ENCODE measurements around the gene NUCB1.
A peak's percentile ranks its signal among the peaks of the same experiment; 100 is the strongest.

The NUCB1 gene

DNA sequence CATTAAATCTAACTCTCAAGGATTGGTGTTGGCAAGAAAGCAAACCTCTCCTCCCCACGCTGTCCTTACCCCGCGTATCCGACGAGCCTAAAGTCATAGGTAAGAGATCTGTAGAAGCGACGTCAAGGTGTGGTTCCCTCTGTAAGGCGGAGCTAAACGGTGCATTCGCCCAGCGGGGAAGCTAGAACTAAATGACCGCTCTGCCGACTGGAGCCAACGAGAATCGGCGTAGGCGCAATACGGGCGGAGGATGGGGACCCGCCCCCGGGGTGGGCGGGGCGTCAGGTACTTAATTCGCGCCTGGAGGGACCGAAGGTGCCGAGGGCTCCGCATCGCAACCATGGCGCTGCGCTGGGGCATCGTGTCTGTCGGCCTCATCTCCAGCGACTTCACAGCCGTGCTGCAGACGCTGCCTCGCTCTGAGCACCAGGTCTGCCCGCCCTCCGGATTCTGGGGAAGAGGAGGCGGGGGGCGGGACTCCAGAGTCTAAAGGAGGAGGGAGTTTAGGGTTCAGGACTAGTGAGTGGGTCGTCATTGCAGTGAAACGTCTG lies 33.3 kb downstream of the NUCB1 start, which contains the start of gene DHDH:
Gene DHDH (plus strand): TSS at position 318 of the 551 bp plus-strand sequence. CDS start 23 bp downstream, at position 341.
- Histone ChIP-seq H4K91ac (ENCODE audit: low read depth, low read length) (no peak within 1 kb of the TSS), H2AFZ (ENCODE audit: insufficient read depth, low read length, poor library complexity) (peak within 1 kb of the TSS; percentile 58), H2BK12ac (ENCODE audit: low read length) (no peak within 1 kb of the TSS), H3K4ac (ENCODE audit: low read depth, low read length) (no peak within 1 kb of the TSS), H3K4me2 (ENCODE audit: low read length) (peak within 1 kb of the TSS; percentile 75), H2BK5ac (ENCODE audit: low read depth, low read length, poor library complexity) (no peak within 1 kb of the TSS), H3K4me3 (ENCODE audit: low read depth, low read length) (peak within 1 kb of the TSS; percentile 57), H3K9me3 (ENCODE audit: insufficient read depth, low read depth, low read length) (no peaks in the 10 kb centered on the region), H3K18ac (ENCODE audit: low read length) (no peak within 1 kb of the TSS), H4K12ac (ENCODE audit: low read depth, low read length) (no peak within 1 kb of the TSS), H3K23ac (ENCODE audit: low read length) (no peak within 1 kb of the TSS), H3K4me1 (ENCODE audit: control insufficient read depth in 1 of 2, insufficient read depth in 2 of 2, low read length in 2 of 2) (peaks cover 0 to 2% of the 10 kb centered on the region in 2 experiments), H3K27me3 (ENCODE audit: insufficient read depth, low read length) (no peaks in the 10 kb centered on the region), H3K27ac (ENCODE audit: low read depth, low read length) (no peak within 1 kb of the TSS), H2AK5ac (ENCODE audit: low read length) (no peak within 1 kb of the TSS), H2BK120ac (ENCODE audit: insufficient read depth, low read length, poor library complexity) (no peak within 1 kb of the TSS), H4K8ac (ENCODE audit: low read depth, low read length) (no peak within 1 kb of the TSS), H3K36me3 (ENCODE audit: control insufficient read depth in 1 of 2, insufficient read depth in 2 of 2, low read length in 2 of 2) (no peaks in the 10 kb centered on the region), H3K79me1 (ENCODE audit: low read length) (no peaks in the 10 kb centered on the region), H3K14ac (ENCODE audit: low read length) (no peak within 1 kb of the TSS), H3K9ac (ENCODE audit: low read length) (peak within 1 kb of the TSS; percentile 24), H3K79me2 (ENCODE audit: control insufficient read depth, insufficient read depth, low read length, poor library complexity) (no peaks in the 10 kb centered on the region)
- peak; percentile 96 to 98 for DNase-seq
- no CpG with 5 or more reads among the region's 43 CpGs for WGBS (ENCODE audit: extremely low coverage, insufficient coverage, insufficient read length)

DNA sequence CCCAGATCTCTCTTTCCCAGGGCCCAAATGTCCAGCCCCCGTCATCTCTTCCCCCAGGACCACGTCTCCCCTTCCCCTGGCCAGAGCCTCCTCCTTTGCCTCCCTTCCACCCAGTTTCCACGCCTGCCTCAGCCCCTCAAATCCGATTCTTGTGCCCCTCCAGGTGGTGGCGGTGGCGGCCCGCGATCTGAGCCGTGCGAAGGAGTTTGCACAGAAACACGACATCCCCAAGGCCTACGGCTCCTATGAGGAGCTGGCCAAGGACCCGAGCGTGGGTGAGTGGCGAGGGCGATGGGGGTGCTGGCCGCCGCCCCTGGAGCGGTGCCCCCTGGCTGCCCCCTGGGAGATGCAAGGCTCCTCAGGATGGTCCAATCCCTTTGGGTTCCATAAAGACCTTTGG lies 34.7 kb downstream of the NUCB1 start:
- H2AFZ ChIP-seq (ENCODE audit: insufficient read depth, low read length, poor library complexity), result no peak overlapping the region
- no peak overlapping the region for H3K9ac ChIP-seq (ENCODE audit: low read length)
- H2AK5ac ChIP-seq (ENCODE audit: low read length), result no peak overlapping the region
- H4K91ac ChIP-seq (ENCODE audit: low read depth, low read length), result no peak overlapping the region
- H3K23ac ChIP-seq (ENCODE audit: low read length), result no peak overlapping the region
- no CpG with 5 or more reads among the region's 19 CpGs for WGBS (ENCODE audit: extremely low coverage, insufficient coverage, insufficient read length)
- H4K8ac ChIP-seq (ENCODE audit: low read depth, low read length), result no peak overlapping the region
- no peaks in the 10 kb centered on the region for H3K9me3 ChIP-seq (ENCODE audit: insufficient read depth, low read depth, low read length)
- no peak overlapping the region for H3K4me3 ChIP-seq (ENCODE audit: low read depth, low read length)
- no peak overlapping the region for H3K18ac ChIP-seq (ENCODE audit: low read length)
- H3K79me2 ChIP-seq (ENCODE audit: control insufficient read depth, insufficient read depth, low read length, poor library complexity), result no peaks in the 10 kb centered on the region
- no peak overlapping the region for H2BK12ac ChIP-seq (ENCODE audit: low read length)
- no peaks in the 10 kb centered on the region for H3K27me3 ChIP-seq (ENCODE audit: insufficient read depth, low read length)
- H2BK120ac ChIP-seq (ENCODE audit: insufficient read depth, low read length, poor library complexity), result no peak overlapping the region
- no peaks in the 10 kb centered on the region for H3K36me3 ChIP-seq (ENCODE audit: control insufficient read depth in 1 of 2, insufficient read depth in 2 of 2, low read length in 2 of 2)
- no peak overlapping the region for H3K4me2 ChIP-seq (ENCODE audit: low read length)
- H3K4ac ChIP-seq (ENCODE audit: low read depth, low read length), result no peak overlapping the region
- H3K4me1 ChIP-seq (ENCODE audit: control insufficient read depth in 1 of 2, insufficient read depth in 2 of 2, low read length in 2 of 2), result peaks cover 0 to 2% of the 10 kb centered on the region in 2 experiments
- no peak overlapping the region for H3K14ac ChIP-seq (ENCODE audit: low read length)
- no peak overlapping the region for H4K12ac ChIP-seq (ENCODE audit: low read depth, low read length)
- no peak overlapping the region for H3K27ac ChIP-seq (ENCODE audit: low read depth, low read length)
- no peak for DNase-seq
- H3K79me1 ChIP-seq (ENCODE audit: low read length), result no peaks in the 10 kb centered on the region
- no peak overlapping the region for H2BK5ac ChIP-seq (ENCODE audit: low read depth, low read length, poor library complexity)

DNA sequence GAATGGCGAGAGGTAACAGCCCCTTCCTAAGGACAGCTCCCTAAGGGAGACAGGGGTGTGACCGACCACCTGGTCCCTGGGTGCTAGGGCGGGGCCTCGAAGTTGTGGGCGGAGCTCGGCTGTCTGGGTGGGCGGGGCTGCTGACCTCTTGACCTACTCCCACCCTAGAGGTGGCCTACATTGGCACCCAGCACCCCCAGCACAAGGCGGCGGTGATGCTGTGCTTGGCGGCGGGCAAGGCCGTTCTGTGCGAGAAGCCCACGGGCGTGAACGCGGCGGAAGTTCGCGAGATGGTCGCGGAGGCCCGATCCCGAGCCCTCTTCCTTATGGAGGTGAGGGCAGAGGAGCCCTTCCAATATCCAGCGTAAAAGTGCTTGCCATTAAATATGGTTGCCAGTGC lies 35.8 kb downstream of the NUCB1 start:
- peaks cover 0 to 2% of the 10 kb centered on the region in 2 experiments for H3K4me1 ChIP-seq (ENCODE audit: control insufficient read depth in 1 of 2, insufficient read depth in 2 of 2, low read length in 2 of 2)
- H3K79me2 ChIP-seq (ENCODE audit: control insufficient read depth, insufficient read depth, low read length, poor library complexity), result no peaks in the 10 kb centered on the region
- H4K12ac ChIP-seq (ENCODE audit: low read depth, low read length), result no peak overlapping the region
- H3K27ac ChIP-seq (ENCODE audit: low read depth, low read length), result no peak overlapping the region
- H4K91ac ChIP-seq (ENCODE audit: low read depth, low read length), result no peak overlapping the region
- H3K79me1 ChIP-seq (ENCODE audit: low read length), result no peaks in the 10 kb centered on the region
- H2BK5ac ChIP-seq (ENCODE audit: low read depth, low read length, poor library complexity), result no peak overlapping the region
- H3K23ac ChIP-seq (ENCODE audit: low read length), result no peak overlapping the region
- no peak overlapping the region for H2AK5ac ChIP-seq (ENCODE audit: low read length)
- no peak overlapping the region for H3K4me2 ChIP-seq (ENCODE audit: low read length)
- H2BK120ac ChIP-seq (ENCODE audit: insufficient read depth, low read length, poor library complexity), result no peak overlapping the region
- no peak overlapping the region for H3K4me3 ChIP-seq (ENCODE audit: low read depth, low read length)
- H4K8ac ChIP-seq (ENCODE audit: low read depth, low read length), result no peak overlapping the region
- no peak overlapping the region for H2AFZ ChIP-seq (ENCODE audit: insufficient read depth, low read length, poor library complexity)
- no peak overlapping the region for H3K4ac ChIP-seq (ENCODE audit: low read depth, low read length)
- H3K27me3 ChIP-seq (ENCODE audit: insufficient read depth, low read length), result no peaks in the 10 kb centered on the region
- H2BK12ac ChIP-seq (ENCODE audit: low read length), result no peak overlapping the region
- WGBS (ENCODE audit: extremely low coverage, insufficient coverage, insufficient read length), result no CpG with 5 or more reads among the region's 25 CpGs
- H3K18ac ChIP-seq (ENCODE audit: low read length), result no peak overlapping the region
- no peak for DNase-seq
- no peak overlapping the region for H3K14ac ChIP-seq (ENCODE audit: low read length)
- no peaks in the 10 kb centered on the region for H3K36me3 ChIP-seq (ENCODE audit: control insufficient read depth in 1 of 2, insufficient read depth in 2 of 2, low read length in 2 of 2)
- H3K9ac ChIP-seq (ENCODE audit: low read length), result no peak overlapping the region
- peaks cover 3% of the 10 kb centered on the region for H3K9me3 ChIP-seq (ENCODE audit: insufficient read depth, low read depth, low read length)

DNA sequence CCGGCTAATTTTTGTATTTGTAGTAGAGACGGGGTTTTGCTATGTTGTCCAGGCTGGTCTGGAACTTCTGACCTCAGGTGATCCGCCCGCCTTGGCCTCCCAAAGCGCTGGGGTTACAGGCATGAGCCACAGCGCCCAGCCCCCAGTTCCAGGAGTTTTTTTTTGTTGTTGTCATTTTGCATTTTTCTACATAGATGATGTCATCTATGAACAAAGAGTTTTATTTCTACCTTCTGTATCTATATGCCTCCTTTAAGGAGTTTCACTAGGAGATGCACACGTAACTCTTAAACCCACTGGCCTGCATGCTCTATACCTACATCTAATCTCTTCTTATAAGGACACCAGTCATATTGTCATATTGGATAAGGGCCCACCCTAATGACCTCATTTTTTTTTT lies 38.1 kb downstream of the NUCB1 start:
- WGBS (ENCODE audit: extremely low coverage, insufficient coverage, insufficient read length), result no CpG with 5 or more reads among the region's 7 CpGs
- H3K4me1 ChIP-seq (ENCODE audit: control insufficient read depth in 1 of 2, insufficient read depth in 2 of 2, low read length in 2 of 2), result peaks cover 0 to 2% of the 10 kb centered on the region in 2 experiments

More for the DNA sequence above, 38.1 kb downstream of the NUCB1 start:
- no peaks in the 10 kb centered on the region for H3K27me3 ChIP-seq (ENCODE audit: insufficient read depth, low read length)
- H2BK12ac ChIP-seq (ENCODE audit: low read length), result no peak overlapping the region
- H4K8ac ChIP-seq (ENCODE audit: low read depth, low read length), result no peak overlapping the region
- no peak overlapping the region for H3K23ac ChIP-seq (ENCODE audit: low read length)
- H3K79me2 ChIP-seq (ENCODE audit: control insufficient read depth, insufficient read depth, low read length, poor library complexity), result no peaks in the 10 kb centered on the region
- no peak overlapping the region for H3K14ac ChIP-seq (ENCODE audit: low read length)
- no peak overlapping the region for H2AK5ac ChIP-seq (ENCODE audit: low read length)
- H4K91ac ChIP-seq (ENCODE audit: low read depth, low read length), result no peak overlapping the region
- H2AFZ ChIP-seq (ENCODE audit: insufficient read depth, low read length, poor library complexity), result no peak overlapping the region
- H3K4me3 ChIP-seq (ENCODE audit: low read depth, low read length), result no peak overlapping the region
- H2BK5ac ChIP-seq (ENCODE audit: low read depth, low read length, poor library complexity), result no peak overlapping the region
- no peak overlapping the region for H3K4ac ChIP-seq (ENCODE audit: low read depth, low read length)
- no peak overlapping the region for H3K27ac ChIP-seq (ENCODE audit: low read depth, low read length)
- H4K12ac ChIP-seq (ENCODE audit: low read depth, low read length), result no peak overlapping the region
- H3K4me2 ChIP-seq (ENCODE audit: low read length), result no peak overlapping the region
- H3K18ac ChIP-seq (ENCODE audit: low read length), result no peak overlapping the region
- no peaks in the 10 kb centered on the region for H3K36me3 ChIP-seq (ENCODE audit: control insufficient read depth in 1 of 2, insufficient read depth in 2 of 2, low read length in 2 of 2)
- peaks cover 3% of the 10 kb centered on the region for H3K9me3 ChIP-seq (ENCODE audit: insufficient read depth, low read depth, low read length)
- no peak for DNase-seq
- no peaks in the 10 kb centered on the region for H3K79me1 ChIP-seq (ENCODE audit: low read length)
- no peak overlapping the region for H2BK120ac ChIP-seq (ENCODE audit: insufficient read depth, low read length, poor library complexity)
- H3K9ac ChIP-seq (ENCODE audit: low read length), result no peak overlapping the region

Data from trophoblast cell (in vitro differentiated cells and primary cell).